ENCODE data around the gene KCNAB1. TPM values are rescaled to one million over a fixed set of nuclear protein-coding genes. Genes with fewer than 3 reads are reported as not detected.

Gene KCNAB1
- total RNA-seq, 1 donor from 2014 or later, result 15.3 TPM

DNA sequence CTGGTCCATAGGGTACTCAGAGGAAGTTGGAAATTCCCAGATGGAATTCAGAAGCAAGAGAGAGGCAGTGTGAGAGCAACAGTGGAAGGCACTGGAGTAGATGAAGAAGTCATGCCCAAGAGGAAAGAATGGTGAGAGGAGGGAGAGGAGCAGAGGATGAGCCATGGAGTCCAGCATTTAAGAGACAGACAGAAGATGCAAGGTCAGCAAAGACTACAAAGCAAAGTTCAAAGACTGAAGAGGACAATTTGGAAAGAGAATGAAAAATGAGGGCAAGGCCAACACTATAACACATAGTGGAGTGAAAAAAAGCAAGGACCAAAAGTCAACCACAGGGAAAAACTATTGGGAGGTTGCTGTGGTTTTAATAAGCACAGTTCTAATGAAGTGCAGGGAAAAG is 255.8 kb downstream of the KCNAB1 start:
- no peak for DNase-seq

DNA sequence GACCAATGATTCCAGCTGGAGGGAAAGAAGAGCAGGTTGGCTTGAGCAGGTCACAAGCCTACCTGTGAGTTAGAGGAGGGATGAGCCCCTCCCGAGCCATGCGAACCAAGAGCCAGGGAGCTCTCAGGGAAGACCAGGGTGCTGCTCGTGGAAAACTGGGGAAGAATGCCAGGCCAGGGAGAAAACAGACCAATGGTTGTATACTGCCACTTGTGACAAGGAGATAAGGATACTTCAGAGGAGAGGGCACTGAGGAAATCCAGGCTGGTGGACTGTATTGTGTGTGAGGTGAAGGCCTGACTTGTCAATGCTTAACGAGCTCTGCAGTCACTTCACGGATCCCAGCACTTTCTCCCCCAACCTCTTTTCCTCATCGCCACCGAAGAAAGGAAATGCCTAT is 256.9 kb downstream of the KCNAB1 start:
- DNase-seq, result no peak

DNA sequence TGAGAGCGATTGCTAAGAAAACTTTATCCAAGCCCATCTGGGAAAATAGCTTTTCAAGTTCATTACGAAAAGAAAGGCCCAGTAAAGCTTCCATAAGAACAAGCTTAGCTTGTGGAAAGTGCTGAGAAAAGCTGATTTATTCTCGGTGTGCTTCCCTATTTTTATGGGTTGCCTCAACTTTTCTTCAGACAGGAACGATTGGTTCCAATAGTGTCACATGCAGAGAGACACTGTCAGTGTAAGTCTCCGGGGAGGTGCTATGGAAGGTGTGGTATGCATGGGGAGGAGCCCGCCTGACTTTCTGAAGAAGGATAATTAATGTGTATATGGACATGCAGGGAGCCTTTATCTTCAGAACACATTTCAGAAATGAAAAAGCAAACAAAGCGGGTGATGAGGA is 257.3 kb downstream of the KCNAB1 start:
- no peak for DNase-seq

DNA sequence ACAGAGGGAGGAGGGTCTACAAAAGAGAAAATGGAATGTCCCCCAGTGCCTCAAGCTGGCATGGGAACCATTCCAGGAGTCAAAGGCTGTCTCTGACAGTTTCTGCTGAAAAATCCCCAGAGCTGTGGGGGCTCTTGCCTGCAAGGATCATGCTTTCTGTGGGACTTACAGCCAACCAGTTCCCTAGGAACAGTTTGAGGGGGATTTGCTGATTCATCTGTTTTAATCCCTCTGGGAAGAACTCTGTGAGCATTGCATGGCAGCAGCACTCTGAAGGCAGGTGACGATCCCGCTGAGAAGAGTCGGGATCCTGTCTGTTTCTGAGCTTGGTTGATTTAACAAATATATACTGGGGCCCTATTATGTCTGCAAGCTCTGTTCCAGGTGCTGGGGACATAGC is 258.5 kb downstream of the KCNAB1 start:
- no peak for DNase-seq

DNA sequence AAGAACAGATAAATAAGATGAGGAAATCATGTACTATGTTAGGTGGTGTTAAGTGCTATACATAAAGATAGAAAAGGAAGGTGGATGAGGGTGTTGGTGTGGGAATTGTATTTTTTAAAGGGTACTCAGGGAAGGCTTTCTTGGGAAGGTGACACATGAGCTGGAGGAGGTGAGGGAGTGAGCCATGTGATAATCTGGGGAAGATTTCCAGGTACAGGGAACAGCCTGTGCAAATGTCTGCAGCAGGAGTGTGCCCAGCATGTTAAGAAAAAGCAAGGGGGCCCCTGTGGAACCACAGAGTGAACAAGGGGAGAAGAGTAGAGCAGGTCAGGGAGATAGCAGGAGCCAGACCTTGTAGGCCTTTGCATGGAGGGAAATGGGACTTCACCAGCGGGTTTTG is 258.9 kb downstream of the KCNAB1 start:
- DNase-seq, result no peak

DNA sequence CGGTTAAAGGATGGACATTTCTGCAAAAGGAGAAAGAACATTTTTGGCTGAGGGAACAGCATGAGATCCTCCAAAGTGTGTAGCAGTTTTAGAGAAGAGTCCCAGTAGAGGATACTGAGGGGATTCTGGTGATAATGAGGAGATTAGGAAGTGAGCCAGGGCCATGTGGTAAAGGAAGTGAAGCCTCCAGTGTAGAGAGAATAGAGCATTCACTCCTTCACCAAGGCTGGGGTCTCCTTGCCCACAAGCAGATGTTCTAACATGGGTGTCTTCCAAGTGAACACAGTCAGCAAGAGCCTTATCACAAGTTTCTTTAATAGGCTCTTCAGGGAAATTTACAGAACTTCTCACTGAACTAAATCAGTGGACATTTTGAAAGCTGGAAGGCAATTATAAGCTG is 260.9 kb downstream of the KCNAB1 start:
- DNase-seq, result no peak

DNA sequence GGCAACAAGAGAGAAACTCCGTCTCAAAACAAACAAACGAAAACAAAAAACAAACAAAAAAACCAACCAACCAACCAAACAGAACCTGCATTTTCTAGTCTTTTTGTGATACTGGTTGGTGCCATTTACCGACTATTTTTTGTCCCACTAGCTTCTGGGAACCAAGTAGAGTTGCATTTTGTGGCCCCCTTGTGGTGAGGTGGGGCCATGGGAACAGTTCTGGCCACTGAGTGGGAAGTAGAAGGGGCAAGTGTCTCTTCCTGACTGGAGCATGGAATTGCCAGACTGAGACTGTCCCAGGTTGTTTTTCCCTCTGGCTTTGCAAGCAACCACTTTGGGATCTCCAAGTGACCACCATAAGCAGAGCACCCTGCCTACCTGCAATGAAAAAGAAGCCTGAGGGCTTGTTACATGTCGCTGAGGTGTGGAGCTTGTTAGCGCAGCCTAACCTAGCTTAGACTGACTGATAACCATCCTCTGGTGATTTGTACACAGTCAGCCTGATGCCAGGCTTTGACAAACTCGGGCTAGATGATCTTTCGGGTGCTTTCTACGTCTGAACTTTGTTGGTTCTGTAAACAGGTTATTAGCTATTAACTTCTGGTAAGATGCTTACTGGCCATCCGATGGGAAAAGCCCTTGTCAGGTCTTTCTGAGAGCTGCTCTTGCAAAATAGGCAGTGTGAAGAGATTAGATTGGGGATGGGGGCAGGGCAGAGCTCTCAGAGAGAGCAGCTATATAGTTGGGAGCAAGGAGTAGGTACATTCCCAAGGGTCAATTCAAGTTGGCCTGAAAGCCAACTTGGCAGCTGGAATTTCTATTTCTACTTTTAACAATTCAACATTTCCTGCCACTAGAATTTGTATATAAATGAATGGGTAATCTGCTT is 262.3 kb downstream of the KCNAB1 start:
- DNase-seq, result no peak

DNA sequence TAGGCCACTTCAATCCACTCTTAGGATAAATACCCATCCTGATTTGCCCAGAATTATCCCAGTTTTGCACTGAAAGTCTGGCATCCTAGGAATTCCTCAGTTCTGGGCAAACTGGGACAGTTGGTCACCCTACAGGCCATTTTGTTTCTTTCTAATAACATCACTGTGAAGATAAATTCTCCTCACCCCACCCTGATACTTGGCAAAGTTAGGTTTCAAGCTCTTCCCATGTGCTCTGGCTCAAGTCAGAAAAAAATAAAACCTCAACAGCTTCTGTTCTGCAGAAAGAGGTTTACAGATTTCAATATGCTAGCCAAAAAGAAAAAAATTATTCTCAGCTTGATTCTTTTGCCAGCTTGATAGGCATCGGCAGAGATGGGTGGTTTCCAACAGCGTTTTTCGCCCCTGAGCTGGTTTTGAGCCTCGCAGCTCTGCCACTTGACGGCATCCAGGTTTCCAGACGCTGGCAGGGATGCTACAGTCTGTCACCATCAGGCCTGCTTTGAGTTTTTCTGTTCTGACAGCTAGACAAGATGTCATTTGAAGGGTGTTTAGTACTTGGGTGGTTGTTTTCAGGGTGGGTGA is 263.2 kb downstream of the KCNAB1 start:
- no peak for DNase-seq

DNA sequence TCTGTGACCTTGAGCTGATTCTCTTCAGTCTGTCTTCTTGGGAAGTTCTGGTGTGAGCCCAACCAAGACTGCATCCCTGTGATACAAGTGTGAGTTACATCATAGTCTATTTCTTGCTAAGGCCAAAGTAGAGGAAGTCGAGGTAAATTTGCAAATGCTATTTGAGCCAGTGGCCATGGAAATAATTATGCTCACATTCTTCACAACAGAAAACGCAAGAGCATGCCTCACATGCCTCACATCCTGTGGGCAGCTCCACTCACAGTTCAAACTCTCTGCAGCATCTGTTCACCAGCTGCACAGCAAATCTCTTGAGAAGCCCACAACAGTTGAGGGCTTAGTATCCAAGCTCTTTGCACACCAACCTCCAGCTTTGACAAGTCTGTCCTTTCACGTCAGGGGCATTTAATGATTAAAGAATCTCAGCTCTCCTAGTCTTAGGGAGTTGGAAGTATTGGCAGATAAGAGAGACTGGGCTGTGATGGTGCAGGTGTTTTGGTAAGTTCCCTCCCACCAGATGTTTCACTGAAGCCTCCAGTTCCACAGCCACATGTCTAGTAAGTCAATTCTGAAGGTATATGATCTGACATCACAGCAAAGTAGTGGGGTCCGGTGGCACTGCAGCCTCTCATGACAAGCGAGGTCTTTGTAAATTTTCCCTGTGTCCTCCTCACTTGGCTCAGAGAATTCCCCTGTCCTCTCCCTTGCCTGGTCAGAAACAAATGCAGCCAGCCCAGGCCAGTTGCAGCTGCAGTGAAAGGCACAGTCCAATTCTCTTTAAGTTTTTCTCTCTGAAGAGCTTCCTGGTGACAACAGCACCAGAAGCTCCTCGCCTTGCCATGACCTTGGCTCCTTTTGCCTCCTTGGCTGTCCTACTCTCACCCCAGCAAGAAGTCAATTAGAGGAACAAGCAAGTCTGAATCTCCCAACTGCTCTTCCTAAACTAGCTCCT is 268.4 kb downstream of the KCNAB1 start:
- DNase-seq, result no peak

DNA sequence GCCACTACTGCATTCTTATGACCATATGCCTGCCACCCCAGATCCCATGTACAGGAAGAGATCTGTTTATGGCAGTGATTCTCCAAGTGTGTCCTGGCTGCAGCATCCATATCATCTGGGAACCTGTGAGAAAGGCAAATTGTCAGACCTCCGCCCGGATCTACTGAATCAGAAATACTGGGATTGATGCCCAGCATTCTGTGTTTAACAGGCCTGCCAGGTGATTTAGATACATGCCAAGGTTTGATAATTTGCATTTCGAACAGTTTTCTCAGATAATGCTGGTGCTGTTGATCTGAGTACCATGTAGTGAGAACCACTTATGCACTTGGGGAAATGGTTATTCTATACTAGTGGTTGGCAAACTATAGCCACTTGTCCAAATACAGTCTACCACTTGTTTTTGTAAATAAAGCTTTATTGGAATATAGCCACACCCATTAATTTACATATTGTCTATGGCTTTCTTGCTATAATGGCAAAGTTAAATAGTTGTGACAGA is 269.1 kb downstream of the KCNAB1 start:
- DNase-seq, result no peak

DNA sequence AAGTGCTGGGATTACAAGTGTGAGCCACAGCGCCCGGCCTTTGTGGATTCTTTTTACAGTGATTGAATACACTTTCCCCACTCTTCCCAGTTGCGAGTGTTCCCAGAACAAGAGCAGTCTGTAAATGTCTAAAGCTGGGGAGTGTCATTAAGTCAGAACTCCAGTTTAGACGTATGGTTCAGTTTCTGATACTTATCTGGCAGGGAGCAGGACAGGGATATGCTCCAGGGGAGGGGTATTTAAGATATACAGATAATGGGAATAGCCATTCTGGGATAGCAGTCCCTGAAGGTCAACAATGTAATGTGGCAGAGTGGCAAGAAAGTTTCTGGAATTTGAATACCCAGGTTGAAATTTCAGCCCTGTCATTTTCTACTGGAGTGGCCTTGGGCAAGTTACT is 270.5 kb downstream of the KCNAB1 start:
- no peak for DNase-seq

DNA sequence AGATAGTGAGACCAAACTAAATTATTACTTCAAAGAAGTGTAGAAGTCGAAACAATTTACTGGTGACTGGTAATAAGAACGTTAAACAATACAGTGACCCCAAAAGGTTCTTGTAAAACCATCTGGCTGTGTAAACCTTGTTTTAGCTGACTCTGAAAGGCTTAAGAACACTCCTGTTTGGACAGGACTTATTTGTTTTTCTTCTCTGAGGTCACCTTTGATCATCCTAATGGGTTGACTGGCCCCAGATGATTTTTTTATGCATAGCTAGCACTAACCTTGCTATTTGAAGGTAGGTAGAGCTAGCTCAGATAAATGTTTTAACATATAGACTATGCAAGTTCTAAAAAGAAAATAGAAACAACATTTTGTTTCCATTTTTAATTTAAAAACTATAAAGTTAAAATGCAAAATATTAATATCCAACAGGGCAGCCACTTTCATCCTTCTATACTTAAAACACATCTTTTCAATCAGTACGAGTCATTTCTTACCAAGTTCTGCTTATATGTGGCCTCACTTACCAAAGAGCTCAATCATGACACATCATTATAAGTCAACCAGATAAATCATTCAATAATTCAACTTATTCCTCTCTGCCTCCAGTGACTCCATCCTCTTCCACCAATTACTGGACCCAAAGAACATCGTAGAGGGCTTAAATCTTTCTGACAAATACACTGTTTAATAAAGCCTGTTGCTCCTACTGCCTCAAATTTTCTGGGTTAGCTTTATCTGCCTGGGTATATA is 275.8 kb downstream of the KCNAB1 start:
- DNase-seq, result no peak

DNA sequence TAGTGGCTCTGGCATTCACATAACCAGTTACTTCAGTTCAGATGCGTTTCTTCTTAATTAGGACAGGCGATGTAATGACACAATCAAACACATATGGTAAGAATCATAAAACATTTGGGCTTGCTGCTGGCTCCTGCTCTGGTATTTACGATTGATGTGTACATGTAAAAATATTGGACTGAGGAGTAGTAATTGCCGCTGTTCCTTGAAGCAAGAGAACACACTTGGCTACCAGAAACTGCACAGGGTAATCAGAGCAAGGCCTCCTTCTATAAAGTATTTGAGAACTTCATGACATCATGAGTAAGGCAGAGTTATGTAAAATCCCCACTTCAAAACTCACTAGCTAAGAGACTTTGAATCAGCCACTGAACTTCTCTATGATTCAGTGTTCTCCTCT is 276.5 kb downstream of the KCNAB1 start:
- DNase-seq, result no peak

DNA sequence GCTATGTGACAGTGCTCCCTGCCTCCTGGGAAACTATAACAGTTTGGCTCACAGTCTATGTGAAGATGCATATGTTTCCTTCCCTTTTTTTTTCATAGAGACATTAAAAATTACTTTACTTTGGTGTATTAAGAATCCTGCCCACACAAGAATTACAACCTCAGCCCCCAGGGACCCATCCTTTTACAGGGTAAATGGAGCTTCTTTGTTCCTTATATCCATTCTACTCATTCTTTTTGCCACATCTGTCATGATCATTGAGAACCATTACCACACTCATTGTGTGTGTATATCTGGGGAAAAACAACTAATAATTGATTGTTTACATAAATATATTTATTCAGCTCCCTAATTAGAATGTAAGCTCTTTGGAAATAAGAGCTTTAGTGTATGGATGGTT is 277.2 kb downstream of the KCNAB1 start:
- no peak for DNase-seq

DNA sequence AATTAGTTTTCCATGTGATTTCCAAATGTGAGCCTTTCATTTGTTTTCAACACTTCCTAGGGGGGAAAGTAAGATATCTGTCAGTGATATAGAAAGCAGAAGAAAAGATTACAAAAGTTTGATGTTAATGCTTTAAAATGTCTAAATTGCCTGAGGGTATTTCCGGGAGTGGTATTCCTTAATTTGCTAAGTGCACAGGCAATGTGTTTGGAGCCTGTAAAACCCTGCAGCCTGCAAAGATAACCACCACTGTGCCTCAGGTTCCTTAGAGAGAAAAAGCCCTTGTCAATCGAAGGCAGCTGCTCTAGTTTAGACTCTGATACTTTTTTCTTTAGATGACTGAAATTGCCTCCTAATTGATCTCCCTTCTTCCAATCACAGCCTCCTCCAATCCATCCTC is 279.7 kb downstream of the KCNAB1 start:
- DNase-seq, result no peak

DNA sequence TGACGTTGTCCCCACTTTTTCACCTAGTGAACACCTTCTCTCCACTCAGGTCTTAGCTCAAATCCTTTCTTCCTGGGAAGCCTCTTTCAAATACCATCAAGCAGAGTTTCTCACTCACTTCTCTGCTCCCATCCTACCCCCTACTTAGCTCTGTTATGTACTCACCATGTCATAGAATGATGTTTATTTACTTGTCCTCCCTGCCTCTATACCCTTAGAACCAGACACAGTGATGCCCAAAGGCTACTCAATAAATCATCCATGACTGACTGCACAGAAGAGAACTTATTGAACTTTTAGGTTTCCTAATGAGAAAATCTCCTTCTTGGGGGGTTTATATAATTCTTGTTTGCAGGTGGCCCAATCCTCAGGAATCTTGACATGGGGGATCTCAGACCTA is 280.4 kb downstream of the KCNAB1 start:
- no peak for DNase-seq

DNA sequence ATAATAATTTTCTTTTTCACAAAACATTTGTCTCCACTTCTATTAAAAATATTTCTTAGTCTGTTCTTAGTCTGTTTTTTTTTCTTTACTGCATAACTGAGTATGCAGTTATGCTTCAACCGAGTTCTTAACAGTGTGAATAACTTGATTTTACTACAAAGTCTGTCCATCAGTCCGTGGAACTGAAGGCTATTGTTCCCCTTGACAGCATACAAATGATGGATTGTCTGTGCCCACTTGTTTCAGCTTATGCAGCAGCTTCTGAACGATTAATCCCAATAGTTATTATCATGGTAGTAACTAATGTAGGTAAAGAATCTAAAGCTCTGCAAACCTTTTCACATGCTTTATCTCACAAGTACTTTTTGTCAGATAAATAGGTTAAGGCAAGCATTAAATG is 283.8 kb downstream of the KCNAB1 start:
- DNase-seq, result no peak

DNA sequence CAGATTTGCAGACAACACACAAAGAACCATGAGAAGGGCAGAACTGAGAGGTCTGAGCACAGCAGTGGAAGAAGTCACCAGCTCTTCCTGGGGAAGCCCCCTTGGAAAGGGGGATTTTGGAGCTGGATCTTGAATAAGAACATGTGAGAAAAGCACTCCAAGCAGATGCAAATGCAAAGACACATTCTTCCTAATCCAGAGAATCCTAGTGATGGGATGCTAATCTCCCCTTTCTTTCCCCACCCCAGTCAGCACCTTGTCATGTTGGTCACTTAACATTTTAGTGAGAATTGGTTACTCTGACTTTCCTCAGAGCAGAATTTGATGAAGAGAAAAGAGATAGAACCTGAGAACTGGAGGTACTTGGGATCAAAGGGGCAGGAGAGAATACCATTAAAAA is 286.0 kb downstream of the KCNAB1 start:
- no peak for DNase-seq

DNA sequence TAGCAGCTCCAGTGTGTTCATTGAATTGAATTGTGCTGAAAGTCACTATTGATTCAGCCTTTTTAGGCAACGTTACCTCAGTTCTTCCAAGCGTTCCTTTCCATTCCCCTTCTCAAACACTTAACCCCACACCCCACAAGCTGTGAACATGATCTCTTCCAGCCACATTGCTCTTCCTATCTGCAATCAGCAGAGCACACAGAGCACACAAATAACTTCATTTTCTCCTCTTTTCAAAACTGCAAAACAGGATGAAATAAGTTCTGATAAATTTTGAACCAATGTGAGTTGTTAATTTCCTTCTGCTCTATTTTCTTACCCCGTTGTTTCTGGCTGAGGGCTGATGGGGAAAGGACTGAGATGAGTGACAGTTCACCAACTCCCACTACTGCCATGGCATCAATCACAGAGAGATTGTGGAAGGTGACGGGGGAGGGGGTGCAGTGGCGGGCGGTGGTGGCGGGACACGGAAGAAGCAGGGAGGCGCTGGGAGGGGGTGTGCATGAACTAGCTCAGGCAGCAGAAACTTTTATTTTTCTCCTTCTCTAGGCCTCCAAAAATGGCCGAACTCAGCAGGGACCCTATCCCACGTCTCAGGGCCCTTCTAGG is 287.3 kb downstream of the KCNAB1 start:
- no peak for DNase-seq

DNA sequence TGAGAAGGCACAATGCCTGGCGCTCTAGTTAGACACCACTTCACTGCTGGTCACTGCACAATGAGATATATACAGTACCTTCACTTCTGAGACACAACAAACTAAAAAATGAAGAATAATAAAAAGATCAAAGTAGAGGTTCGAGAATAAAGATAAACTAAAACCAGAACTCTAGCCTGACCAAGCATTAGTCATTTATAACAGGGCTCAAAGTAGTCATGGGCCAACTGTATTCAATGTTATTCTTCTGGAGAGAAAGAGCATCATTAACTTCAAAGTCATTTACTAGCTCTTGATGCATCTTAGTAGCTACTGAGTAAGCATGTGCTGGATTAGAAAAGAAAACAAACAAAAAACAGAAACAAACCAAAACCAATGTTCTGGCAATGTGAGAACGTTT is 289.3 kb downstream of the KCNAB1 start:
- no peak for DNase-seq

DNA sequence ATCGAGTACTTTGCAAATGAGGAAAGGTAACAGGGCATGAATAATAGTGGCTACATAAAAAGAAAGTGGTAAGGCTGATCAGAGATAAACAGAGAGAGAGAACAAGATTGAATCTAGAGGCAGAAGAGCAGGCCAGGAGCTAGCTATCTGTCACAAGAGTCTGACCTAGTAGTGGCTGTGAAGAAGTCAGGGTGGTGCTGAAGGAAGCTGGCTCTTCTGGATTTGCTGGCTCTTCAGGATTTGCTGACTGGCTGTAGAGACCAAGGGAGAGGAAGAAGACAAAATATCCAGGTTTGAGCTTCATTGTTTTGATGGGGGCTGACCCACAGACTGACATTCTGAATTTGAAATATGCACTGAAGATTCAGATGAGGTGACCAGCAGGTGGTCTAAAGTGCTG is 292.2 kb downstream of the KCNAB1 start:
- no peak for DNase-seq
